ENCODE results near the gene SHQ1.

Gene SHQ1

DNA sequence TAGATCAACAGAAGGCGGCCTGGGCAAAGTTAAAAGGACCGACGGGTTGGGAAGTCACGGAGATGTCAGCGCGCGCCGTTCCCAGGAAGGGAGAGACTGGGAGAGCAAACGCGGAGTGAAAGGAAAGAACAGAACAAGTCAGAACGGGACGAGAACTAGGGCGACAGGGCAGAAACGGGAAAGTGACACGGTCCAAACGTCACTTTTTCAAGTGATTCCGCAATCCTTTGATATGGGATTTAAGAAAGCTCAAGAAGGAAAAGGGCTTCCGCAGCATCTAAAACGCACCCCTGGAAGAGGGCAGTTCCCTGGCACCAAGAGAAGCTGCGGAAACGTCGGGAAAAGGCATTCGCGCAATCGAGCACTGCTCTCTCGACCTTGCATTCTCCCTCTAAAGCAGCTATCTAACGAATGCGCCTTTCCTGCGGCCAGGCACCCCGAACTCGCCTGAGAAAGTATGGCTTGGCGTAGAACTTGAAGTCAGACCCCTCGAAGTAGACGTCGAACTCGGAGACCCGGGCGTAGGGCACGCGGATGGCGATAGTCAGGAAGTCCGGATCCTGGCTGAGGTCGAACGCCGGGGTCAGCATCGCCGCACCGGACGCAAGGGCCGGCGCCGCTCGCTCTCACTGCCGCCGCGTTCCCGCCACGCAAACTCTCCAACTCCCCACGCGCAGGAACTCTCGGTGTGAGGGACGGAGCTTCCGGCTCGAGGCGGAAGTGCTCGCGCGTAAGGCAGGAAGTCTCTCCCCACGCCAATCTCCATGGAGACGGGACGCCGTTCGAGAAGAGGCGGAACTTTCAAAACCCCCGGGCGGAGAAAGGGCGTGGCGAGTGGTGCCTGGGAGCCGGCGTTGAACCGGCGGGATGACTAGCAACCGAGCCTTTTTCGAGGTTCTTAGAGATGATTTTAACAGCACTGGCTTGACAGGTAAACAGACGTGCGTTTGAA is at the start of gene SHQ1:
Gene SHQ1 (minus strand): TSS at position 695 of the 952 bp plus-strand sequence. CDS start 105 bp downstream, at position 590.
- peak; percentile 97 for DNase-seq

DNA sequence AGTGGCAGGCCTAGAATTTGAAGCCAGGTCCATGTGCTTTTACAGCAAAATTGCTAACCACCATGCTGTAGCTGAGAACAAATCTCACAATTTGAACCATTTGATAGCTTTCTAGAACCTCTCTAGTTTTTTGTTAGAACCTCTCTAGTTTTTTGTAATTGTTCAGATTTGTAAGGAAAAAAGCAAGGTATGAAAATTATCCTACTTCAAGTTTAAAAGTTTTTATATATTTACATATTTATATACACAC is 49.4 kb upstream of the SHQ1 start:
- DNase-seq, result no peak

DNA sequence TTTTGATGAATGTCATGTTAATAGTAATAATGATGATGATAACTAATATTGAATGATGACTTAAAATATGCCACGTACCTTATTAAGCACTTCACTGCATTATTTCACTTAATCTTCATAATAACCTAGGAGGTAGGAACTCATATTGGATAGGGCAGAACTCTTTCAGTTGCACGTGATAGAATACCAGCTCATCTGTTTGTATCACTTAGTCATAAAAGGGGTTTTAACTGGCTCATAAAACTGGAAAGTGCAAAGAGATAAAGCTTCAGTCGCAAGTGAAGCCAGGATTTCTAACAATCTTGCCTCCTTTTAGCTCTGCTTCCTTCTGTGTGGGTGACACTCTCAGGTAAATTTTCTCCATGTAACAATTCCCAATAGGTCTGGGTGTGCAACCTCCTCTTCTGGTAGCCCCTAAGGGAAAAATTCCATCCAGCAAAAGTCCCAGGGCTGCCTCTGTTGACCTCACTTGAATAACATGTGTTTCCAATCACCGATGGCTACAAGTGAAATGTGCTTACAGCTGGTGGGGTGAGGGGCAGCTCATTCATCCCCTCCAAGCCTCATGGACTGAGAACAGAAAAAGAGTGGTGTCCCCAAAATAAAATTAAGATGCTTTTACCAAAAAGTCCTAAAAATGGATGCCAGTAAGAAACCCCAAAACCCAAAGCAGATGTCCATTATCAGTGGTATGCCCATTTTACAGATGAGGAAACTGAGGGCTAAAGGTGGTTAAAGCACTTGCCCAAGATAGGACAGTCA is 48.9 kb upstream of the SHQ1 start:
- DNase-seq, result no peak

DNA sequence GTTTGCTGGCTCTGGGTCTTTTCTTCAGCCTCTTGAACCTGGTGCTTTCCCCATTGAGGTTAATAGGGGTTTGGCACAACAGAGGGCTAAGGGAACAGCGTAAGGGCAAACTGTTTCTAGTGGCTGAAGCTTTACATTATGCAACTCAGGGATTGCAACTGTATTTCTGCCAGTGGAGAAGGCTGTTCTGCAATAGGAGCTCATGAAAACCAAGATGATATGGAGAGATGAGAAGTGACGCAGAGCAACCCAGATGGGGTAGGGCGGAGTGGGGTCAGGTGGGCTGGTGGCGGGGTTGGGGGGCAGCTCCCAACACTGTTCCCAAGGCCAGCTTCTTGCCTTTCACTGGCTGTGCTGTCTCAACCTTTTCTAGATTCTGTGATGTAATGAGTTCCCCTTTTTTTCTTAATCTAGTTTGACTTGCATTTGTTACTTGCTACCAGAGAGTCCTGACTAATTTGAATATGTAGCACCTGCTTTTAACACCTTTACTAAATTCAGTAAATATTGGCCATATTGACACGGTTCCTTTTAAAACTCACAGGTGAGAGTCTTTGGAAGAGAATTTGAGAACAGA is 46.8 kb upstream of the SHQ1 start:
- no peak for DNase-seq

DNA sequence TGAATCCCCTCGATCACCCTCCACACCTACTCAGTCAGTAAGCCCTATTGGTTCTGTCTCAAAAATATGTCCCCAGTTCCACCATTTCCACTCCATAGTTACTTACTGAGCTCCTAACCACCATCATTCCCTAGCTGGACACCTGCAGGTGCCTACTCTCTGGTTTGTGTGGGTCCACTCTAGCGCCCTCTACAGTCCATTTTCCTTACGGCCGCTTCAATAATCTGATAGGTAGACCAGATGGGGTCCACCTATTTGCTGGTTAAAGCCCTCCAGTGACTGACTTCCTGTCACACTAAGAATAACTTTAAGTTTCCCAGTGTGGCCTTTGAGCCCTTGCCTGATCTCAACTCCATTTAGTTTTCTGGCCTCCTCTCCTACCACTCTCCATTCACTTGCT is 44.6 kb upstream of the SHQ1 start:
- DNase-seq, result peak; percentile 33

DNA sequence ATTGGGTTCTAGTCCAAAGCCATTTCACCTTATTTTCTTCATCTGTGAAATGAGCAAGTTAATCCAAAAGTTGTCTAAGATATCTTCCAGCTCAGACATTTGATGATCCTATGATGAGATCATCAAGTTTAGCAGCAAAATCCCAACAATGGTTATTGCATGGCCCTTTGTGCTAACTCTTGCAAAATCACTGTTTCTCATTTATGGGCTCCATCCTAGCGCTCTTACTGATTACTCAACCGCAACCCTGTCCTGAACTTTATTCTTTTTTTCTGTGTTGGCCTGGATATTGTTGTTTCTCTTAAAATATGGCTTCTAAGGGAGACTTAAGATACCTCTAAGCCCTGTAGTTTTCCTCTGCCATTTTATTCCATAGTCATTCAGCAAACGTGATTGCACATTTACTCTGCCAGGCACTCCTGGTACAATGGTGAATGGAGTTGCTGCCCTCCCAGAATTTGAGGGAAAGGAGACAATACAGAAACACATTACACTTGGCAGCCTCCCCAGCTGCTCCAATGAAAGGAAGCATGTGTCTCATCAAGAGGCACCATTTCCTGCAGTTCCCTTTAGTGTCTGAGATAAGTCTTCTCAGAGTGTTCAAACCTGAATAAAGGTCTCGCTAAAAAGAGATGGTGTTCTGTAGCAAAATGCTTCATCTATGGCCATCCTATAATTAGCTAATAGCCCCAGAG is 44.0 kb upstream of the SHQ1 start:
- DNase-seq, result no peak

DNA sequence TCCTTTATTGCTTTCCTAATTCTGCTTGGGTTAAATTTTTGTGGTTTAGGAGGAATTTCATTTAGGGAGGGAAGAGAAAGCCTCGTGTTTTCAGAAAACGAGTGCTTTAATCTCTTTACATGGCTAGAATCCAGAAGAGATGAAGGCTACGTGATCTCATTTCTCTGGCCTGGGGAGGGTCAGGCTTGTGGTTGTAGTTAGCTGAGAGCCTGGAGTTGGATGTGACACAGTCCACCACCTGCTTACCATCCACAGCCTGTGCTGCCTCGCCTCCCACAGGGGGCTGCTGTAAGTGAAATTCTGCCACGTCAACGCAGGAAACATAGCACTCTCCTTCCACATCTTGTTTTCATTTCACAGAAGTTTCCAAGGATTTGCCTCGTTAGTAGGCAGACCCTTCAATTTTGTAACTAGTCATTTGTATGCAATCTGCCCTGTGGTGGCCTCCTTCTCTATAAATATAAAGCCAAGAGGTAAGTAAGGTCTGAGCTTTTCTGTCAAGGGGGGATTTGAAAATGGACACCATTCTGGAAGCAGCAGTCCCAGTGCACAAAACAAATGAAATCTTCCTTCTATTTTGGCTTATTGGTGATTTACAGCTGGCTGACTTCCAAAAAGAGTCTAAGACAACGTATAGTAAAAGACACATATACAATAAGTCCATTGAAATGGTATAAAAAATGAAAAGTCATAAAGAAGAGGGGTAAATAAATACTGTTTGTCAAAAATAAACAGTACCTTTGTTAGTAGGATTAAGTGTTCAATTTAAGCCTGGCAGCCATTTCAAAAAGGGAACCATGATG is 43.0 kb upstream of the SHQ1 start:
- DNase-seq, result peak; percentile 6

DNA sequence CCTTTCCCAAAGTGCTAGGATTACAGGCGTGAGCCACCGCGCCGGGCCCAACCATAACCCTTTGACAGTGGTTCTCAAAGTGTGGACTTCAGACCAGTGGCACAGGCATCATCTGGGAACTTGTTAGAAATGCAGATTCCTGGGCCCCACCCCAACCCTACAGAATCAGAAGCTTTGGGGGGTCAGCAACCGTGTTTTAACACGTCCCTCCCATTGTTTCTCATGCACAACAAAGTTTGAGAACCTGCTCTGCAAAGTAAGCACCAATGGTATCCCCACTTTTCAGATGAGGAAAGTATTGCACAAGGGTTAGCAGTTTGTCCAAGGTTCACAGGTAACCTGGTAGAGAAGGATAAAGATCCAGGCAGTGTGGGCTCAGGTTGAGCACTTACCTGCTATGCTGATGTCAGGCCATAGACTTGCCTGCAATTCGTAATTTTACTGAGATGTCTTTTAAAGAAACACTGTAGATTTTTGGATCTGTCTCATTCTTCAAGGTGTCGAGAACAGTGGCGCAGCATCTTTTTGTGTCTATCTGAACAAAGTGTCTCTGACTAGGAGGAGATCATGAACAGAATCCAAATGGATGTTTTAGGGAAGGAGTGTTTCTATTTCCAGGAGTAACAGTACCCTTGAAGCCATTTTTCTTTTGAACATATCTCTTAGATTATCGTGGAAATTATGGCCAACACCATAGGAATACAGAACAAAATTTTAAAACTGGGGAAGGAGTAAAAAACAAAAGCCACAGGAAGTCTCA is 42.1 kb upstream of the SHQ1 start:
- no peak for DNase-seq

DNA sequence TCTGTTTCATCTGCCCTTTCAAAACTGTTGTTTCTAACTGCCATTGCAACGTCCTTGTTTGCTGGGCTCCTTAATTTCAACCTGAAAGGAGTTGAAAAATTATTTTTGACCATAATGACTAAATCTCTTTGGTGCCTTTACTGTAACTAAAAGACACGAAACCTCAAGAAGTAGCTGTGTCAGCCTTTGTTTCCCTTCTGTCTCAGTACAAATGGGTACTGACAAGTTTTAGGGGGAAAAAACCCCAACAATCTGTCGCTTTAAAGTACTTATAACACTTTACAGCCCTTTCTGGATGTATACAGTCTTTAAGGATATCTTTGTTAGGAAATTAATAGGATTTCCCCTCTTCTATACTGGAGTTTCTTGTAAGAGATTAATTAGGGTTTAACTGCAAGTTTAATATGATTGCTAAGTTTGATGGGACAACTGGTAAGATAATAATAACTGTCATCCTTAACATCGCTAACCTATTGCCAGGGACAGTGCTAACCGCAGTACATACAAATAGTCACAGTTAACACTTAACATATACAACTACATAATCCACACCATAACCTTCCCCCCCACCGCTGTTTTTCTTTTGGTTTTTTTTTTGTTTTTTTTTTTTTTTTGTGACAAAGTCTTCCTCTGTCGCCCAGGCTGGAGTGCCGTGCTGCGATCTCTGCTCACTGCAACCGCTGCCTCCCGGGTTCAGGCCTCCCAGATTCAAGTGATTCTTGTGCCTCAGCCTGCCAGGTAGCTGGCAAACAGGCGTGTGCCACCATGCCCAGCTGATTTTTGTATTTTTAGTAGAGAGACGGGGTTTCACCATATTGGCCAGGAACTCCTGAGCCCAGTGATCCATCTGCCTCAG is 41.3 kb upstream of the SHQ1 start:
- DNase-seq, result no peak

DNA sequence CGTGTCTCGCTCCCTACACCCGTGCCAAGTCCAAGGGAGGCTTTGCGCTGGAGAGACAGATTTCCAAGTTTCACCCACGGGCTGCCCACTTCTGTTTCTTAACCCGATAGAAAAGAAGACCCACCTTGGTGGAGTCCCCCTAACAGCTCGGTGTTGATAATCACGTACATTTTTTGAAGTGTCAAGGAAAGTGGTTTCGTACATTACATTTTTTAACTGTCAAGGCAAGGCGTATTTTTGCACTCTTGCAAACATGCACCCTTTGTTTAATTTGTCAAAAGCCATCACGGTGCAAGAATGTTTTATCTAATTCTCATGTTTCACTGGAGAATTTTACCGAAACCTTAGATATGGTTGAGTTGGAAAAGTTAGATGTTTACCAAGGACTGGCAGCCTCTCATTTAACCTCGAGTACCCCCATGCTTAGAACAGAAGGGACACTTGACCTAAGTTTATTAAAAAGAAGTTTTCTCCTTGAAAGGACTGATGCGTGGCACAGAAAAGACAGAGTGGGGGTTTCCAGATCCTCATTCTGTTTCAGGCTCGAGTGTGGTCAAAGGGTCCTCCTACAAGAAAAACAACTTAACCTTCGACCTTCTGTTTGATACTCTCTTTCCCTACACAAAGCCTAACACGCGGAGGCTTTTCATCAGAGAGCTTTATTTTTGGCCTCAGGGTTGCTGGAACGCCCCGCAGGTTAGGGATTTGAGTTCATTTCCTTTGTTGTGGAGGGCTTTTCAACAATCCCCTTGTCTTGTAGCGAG is 40.5 kb upstream of the SHQ1 start:
- DNase-seq, result no peak

DNA sequence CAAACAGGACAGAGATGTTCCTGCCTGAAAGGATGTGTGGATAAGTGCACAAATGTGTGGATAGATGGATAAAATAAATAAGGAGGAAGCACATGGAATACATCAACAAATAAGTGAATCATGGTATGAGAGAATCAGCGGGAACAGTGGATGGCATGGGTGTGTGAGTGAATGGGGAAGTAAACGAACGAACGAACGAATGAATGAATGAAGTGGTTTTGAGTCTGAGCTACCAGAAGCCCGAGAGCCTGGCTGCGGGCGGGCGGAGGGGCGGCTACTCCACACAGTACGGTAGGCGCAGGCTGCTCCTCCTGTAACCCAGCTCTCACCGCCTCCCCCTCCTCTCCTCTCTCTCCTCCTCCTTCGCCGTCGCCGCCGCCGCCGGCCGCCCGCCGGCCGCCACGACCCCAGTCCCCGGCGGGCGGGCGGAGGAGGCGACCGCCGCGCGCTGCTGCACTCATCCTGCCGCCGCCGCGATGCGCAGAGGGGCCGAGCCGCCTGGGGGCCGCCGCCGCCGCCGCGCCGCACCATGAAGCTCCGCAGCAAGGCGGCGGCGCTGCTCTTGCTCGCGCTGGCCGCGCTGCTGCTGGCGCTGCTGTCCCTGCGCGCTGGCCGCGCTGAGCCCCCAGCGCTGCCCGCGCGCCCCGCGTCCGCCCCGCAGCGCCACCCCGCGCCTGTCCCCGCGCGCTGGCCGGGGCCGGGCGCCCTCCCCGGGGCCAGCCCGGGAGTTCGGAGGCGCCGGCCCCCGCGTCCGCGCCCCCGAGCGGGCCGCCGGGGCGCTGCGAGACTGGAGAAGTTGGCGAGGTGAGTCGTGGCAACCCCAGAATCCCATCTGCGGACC is 39.7 kb upstream of the SHQ1 start, which contains the start of gene GXYLT2:
Gene GXYLT2 (plus strand): TSS at position 342 of the 841 bp plus-strand sequence. CDS start 188 bp downstream, at position 530.
- DNase-seq, result peak; percentile 36

DNA sequence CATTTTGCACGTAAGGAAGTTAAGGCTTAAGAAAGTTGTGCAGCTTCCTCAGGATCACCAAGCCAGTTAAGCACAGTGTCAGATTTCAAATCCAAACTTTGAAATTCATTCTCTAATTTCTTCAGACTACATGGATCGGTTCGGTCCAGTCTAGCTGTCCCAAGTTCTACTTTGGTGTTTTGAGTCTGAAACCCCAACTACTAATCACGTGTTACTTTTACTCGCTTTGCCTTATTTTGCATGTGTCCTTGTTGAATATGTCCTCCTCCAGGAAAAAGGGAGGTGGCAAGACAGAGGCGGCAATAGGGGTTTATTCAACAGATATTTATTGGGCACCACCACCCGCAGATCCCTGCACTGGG is 39.1 kb upstream of the SHQ1 start:
- no peak for DNase-seq

DNA sequence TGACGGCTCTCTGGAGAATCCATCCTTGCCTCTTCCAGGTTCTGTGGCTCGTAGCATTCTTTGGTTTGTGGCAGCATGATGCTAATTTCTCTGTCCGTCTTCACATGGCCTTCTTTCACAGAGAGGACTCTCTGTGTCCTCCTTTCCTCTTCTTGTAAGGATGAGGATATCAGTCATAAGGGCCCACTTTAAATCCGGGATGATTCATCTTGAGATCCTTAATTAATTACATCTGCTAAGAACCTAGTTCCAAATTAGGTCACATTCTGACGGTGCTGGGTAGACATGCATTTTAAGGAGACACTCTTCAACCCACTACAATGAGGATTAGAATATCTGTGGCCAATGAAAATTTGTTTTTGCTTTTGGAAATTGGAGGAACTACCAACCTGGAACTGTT is 23.9 kb upstream of the SHQ1 start:
- no peak for DNase-seq

DNA sequence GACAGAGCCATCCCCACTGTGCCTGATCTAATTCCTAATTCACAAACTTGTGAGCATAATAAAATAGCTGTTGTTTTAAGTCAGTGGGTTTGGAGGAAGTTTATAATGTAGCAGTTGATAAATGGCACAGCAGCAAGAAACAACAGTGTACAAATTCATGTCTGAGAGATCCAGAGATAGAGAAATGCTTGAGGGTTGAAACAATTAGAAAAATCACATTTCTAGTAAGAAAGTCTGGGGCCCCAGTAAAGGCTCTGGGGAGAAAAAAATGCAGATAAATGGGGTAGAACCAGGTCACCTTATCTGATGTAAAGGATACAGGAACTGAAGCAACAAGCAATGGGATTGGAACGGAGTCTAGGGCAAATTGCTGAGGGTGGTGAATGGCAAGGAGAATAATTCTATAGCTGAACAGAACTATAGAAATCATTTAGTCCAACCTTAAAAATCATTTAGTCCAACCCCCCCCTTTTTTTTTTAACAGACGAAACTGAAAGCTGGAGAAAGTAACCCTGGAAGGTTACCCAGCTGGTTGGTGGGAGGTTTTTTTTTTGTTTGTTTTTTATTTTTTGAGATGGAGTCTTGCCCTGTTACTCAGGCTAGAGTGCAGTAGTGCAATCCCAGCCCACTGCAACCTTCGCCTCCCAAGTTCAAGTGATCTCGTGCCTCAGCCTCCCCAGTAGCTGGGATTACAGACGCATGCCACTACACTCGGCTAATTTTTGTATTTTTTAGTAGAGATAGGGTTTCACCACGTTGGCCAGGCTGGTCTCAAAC is 14.3 kb upstream of the SHQ1 start:
- DNase-seq, result no peak

DNA sequence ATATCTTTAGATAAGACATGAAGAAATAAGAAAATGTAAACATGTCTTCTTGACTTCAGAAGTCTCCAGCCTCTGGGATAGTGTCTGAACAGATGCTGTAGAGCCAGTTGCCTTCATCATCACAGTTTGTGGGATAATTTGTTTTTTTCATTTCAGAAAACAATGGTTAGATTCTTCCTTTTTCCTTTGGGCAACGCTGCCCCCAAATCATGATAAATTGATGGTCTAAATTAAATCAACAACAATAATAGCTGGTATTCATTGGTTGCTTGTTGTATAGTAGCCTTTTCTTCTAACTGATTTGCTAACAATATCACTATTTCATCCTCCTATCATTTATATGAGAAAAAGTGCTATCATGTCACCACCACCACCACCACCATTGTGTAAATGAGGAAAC is 12.6 kb upstream of the SHQ1 start:
- DNase-seq, result no peak

DNA sequence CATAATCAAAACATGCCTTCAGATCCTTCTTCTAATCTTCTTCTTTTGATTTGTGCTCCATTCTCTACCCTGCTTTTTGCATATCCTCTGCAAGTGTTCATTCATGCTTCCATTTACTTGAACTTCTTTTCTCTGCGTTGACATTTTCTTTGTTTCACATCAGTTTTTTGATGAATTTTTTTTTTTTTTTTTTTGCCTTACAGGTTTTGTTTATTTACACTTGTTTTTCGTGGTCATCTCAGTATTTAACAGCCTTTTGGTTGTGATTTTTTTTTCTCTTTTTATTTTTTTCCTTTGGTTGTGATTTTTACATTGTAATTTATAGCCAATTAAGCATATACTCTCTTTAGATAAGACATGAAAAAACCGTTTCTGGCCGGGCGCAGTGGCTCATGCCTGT is 11.8 kb upstream of the SHQ1 start:
- DNase-seq, result no peak

DNA sequence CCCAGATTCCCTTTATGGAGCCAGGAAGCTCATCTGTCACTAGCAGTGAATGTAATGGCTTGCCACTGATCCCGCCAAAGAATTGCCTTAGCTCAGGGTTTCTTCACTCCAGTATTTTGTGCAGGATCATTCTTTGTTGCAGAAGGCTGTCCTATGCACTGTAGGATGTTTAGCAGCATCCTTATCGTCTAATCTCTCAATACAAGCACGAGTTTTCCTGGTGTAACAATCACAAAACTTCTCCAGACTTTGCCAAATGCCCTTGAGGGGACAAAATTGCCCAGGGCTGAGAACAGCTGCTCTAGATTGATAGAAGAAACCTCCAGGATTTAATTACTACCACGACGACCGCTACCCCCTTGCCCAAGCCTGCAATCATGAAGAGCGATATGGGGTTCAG is 6.8 kb upstream of the SHQ1 start:
- DNase-seq, result no peak

DNA sequence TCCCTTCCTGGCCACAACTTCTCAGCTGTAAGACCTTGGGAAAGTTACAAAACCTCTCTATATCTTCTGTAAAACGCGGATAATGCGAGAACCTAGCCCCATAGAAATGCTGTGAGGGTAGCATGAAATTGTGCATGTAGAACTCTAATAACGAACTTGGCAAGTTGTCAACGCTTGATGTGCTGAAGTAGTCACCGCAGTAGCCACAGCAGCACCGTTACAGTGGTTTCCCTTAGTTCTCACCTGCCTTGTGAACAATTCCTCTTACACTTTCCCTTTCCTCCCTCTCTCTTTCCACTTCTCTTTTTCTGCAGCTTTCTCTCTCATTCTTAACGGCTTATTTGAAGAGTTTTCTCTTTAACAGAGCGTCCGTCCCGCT is 447 bp upstream of the SHQ1 start:
- peak; percentile 82 for DNase-seq

Data from RPMI8226 (cell line).